HL-60 (cell line): ENCODE measurements around the gene GRHL3.

Experiments used
- DNase-seq, 2 experiments: peaks; one replicate each; pipeline ENCODE4 v3.0.0-alpha.2; 2010 to 2020; ENCODE audit warnings: low read depth in 1 of 2, low spot score in 1 of 2
- H3K27ac ChIP-seq: fragments of 250-450 bp; sonication (Bioruptor Pico); replicated peaks from 2 replicates; pipeline ENCODE4 v1.5.1; 2020; ENCODE audit warnings: mild to moderate bottlenecking, moderate library complexity
- H3K27me3 ChIP-seq: fragments of 250-450 bp; sonication (Bioruptor Pico); 2 replicates; pipeline ENCODE4 v1.5.1; 2021; ENCODE audit warnings: mild to moderate bottlenecking, moderate library complexity; ENCODE audit not compliant: insufficient read depth, poor library complexity, severe bottlenecking
- H3K4me3 ChIP-seq: replicated peaks from 2 replicates; pipeline ENCODE4 v1.5.1; 2011; ENCODE audit warnings: mild to moderate bottlenecking, control low read depth, low read length; ENCODE audit not compliant: insufficient read depth
- CTCF ChIP-seq: IDR thresholded peaks from one replicate; pipeline ENCODE4 v1.5.1; 2011; ENCODE audit warnings: low read length, control low read depth, inconsistent platforms; ENCODE audit not compliant: insufficient read depth
- GABPA ChIP-seq: IDR thresholded peaks from 2 replicates; pipeline ENCODE4 v1.6.1; 2012; ENCODE audit warnings: low read depth
- POLR2AphosphoS5 ChIP-seq: IDR thresholded peaks from 2 replicates; pipeline ENCODE4 v1.6.1; 2012; ENCODE audit warnings: low read depth
- REST ChIP-seq: IDR thresholded peaks from 2 replicates; pipeline ENCODE4 v1.6.1; 2012; ENCODE audit warnings: low read depth; ENCODE audit not compliant: insufficient replicate concordance
- SPI1 ChIP-seq: IDR thresholded peaks from 2 replicates; pipeline ENCODE4 v1.6.1; 2012; ENCODE audit warnings: low read depth, mild to moderate bottlenecking, borderline replicate concordance

The GRHL3 gene

GRCh38 chr1:24329331-24329730, 10.2 kb downstream of the GRHL3 start:
- Histone ChIP-seq H3K4me3 (no peak overlapping the region), H3K27ac (no peak overlapping the region), H3K27me3 (peaks cover 13% of the 10 kb centered on the region)
- DNase-seq: no peak
- TF ChIP-seq SPI1: no peak
- no peak for TF ChIP-seq CTCF
- TF ChIP-seq REST: no peak
- TF ChIP-seq GABPA: no peak
- TF ChIP-seq POLR2AphosphoS5: no peak

GRCh38 chr1:24329797-24330543, 10.8 kb downstream of the GRHL3 start:
- TF ChIP-seq CTCF (no peak), REST (no peak), SPI1 (no peak), POLR2AphosphoS5 (no peak), GABPA (no peak)
- DNase-seq: no peak
- no peak overlapping the region for H3K4me3 ChIP-seq
- no peak overlapping the region for H3K27ac ChIP-seq
- H3K27me3 ChIP-seq: peaks cover 13% of the 10 kb centered on the region

GRCh38 chr1:24331961-24332673, 13.0 kb downstream of the GRHL3 start:
- DNase-seq: no peak
- peaks cover 3% of the 10 kb centered on the region for H3K27me3 ChIP-seq
- no peak for TF ChIP-seq GABPA
- TF ChIP-seq CTCF: no peak
- TF ChIP-seq POLR2AphosphoS5: no peak
- TF ChIP-seq REST: no peak
- no peak for TF ChIP-seq SPI1
- no peak overlapping the region for H3K27ac ChIP-seq
- no peak overlapping the region for H3K4me3 ChIP-seq
